Muscle of leg (tissue), 11 donors: ENCODE results near the gene KCNC2. TPM values are rescaled to one million over a fixed set of nuclear protein-coding genes. Genes with fewer than 3 reads are reported as not detected.

Source experiments
- DNase-seq: peaks from one replicate; pipeline ENCODE4 v3.0.0; 2013
- H3K27ac ChIP-seq: one replicate; pipeline ENCODE4 v1.5.1; 2013; ENCODE audit warnings: mild to moderate bottlenecking, low read length, control low read depth
- H3K27me3 ChIP-seq: one replicate; pipeline ENCODE4 v1.6.1; 2013; ENCODE audit warnings: low read length; ENCODE audit not compliant: control insufficient read depth, insufficient read depth
- H3K36me3 ChIP-seq: one replicate; pipeline ENCODE4 v1.6.1; 2013; ENCODE audit warnings: low read length; ENCODE audit not compliant: control insufficient read depth, insufficient read depth
- H3K4me1 ChIP-seq: one replicate; pipeline ENCODE4 v1.6.1; 2013; ENCODE audit warnings: low read length; ENCODE audit not compliant: control insufficient read depth, insufficient read depth
- H3K4me3 ChIP-seq: one replicate; pipeline ENCODE4 v1.5.1; 2013; ENCODE audit warnings: low read length, control low read depth
- H3K9me3 ChIP-seq: replicated peaks from 2 replicates; pipeline ENCODE4 v1.6.1; 2013; ENCODE audit warnings: low read depth, low read length; ENCODE audit not compliant: control insufficient read depth
- WGBS: methylation state at CpG from one replicate; pipeline ENCODE4 v1.1.5; 2013; ENCODE audit warnings: missing lambda C conversion rate; ENCODE audit not compliant: insufficient coverage; 5-methylcytosine and 5-hydroxymethylcytosine counted together
- polyA plus RNA-seq, 8 donors: library from polyadenylated mRNA; unstranded; fragments of 120-200 nt; gene quantifications; one replicate each; pipeline versions ENCODE4 v1.2.1 to v1.2.3, GENCODE V29; 2013; ENCODE audit warnings: inconsistent platforms in 1 of 8, low replicate concordance in 1 of 8; ENCODE audit not compliant: insufficient read length in 8 of 8, insufficient read depth in 1 of 8
- total RNA-seq: library from RNA; stranded (reverse); fragments of 120-200 nt; gene quantifications from one replicate; pipeline ENCODE4 v1.2.4, GENCODE V29; 2013

KCNC2 gene
- total and polyA plus RNA-seq, 9 donors = 0.21 to 0.91 (median 0.36) TPM

GRCh38 chr12:75170640-75171185 lies 38.9 kb downstream of the KCNC2 start:
- 58% methylated on average over 3 of the region's 4 CpGs for WGBS

GRCh38 chr12:75162845-75163244 lies 46.8 kb downstream of the KCNC2 start:
- Histone ChIP-seq H3K9me3 (no peaks in the 10 kb centered on the region), H3K27me3 (no peaks in the 10 kb centered on the region), H3K36me3 (no peaks in the 10 kb centered on the region), H3K4me3 (no peak overlapping the region), H3K4me1 (no peaks in the 10 kb centered on the region), H3K27ac (no peak overlapping the region)
- WGBS = 54% methylated on average over 3 of the region's 4 CpGs
- no peak for DNase-seq

More at GRCh38 chr12:75170640-75171185, 38.9 kb downstream of the KCNC2 start:
- peak; percentile 23 for DNase-seq
- Histone ChIP-seq H3K27me3 (no peaks in the 10 kb centered on the region), H3K9me3 (no peaks in the 10 kb centered on the region), H3K4me3 (no peak overlapping the region), H3K27ac (no peak overlapping the region), H3K36me3 (no peaks in the 10 kb centered on the region), H3K4me1 (no peaks in the 10 kb centered on the region)

- Histone ChIP-seq H3K4me1 (no peaks in the 10 kb centered on the region), H3K27me3 (no peaks in the 10 kb centered on the region), H3K27ac (no peak overlapping the region), H3K9me3 (no peaks in the 10 kb centered on the region), H3K4me3 (no peak overlapping the region), H3K36me3 (no peaks in the 10 kb centered on the region)
- DNase-seq = no peak
- 0% methylated on average over 1 of the region's 1 CpG for WGBS
These were observed 48.2 kb downstream of the KCNC2 start for GRCh38 chr12:75161488-75161887.

GRCh38 chr12:75157385-75157784 lies 52.3 kb downstream of the KCNC2 start:
- Histone ChIP-seq H3K4me3 (no peak overlapping the region), H3K27ac (no peak overlapping the region), H3K9me3 (no peaks in the 10 kb centered on the region), H3K27me3 (no peaks in the 10 kb centered on the region), H3K36me3 (no peaks in the 10 kb centered on the region), H3K4me1 (no peaks in the 10 kb centered on the region)
- no CpG with 5 or more reads among the region's 1 CpG for WGBS
- DNase-seq = no peak

GRCh38 chr12:75155962-75156361 lies 53.7 kb downstream of the KCNC2 start:
- no peak overlapping the region for H3K4me3 ChIP-seq
- WGBS = no CpG with 5 or more reads among the region's 2 CpGs

GRCh38 chr12:75154388-75154787 lies 55.3 kb downstream of the KCNC2 start:
- Histone ChIP-seq H3K4me1 (no peaks in the 10 kb centered on the region), H3K4me3 (no peak overlapping the region), H3K9me3 (no peaks in the 10 kb centered on the region), H3K36me3 (no peaks in the 10 kb centered on the region), H3K27ac (no peak overlapping the region), H3K27me3 (no peaks in the 10 kb centered on the region)
- WGBS = 100% methylated on average over 1 of the region's 1 CpG
- no peak for DNase-seq

More at GRCh38 chr12:75155962-75156361, 53.7 kb downstream of the KCNC2 start:
- Histone ChIP-seq H3K4me1 (no peaks in the 10 kb centered on the region), H3K27me3 (no peaks in the 10 kb centered on the region), H3K9me3 (no peaks in the 10 kb centered on the region), H3K27ac (no peak overlapping the region), H3K36me3 (no peaks in the 10 kb centered on the region)
- DNase-seq = no peak

GRCh38 chr12:75139196-75139595 lies 70.4 kb downstream of the KCNC2 start:
- Histone ChIP-seq H3K4me3 (no peak overlapping the region), H3K27me3 (no peaks in the 10 kb centered on the region), H3K27ac (no peak overlapping the region), H3K4me1 (no peaks in the 10 kb centered on the region), H3K9me3 (no peaks in the 10 kb centered on the region), H3K36me3 (no peaks in the 10 kb centered on the region)
- peak; percentile 3 for DNase-seq
- WGBS = no CpG with 5 or more reads among the region's 5 CpGs

- H3K27ac ChIP-seq = no peak overlapping the region
- H3K9me3 ChIP-seq = no peaks in the 10 kb centered on the region
- H3K27me3 ChIP-seq = no peaks in the 10 kb centered on the region
- H3K4me3 ChIP-seq = no peak overlapping the region
- no peaks in the 10 kb centered on the region for H3K4me1 ChIP-seq
- no peak for DNase-seq
- no peaks in the 10 kb centered on the region for H3K36me3 ChIP-seq
These were observed 71.7 kb downstream of the KCNC2 start for GRCh38 chr12:75137896-75138295.

- Histone ChIP-seq H3K4me3 (no peak overlapping the region), H3K27me3 (no peaks in the 10 kb centered on the region), H3K9me3 (no peaks in the 10 kb centered on the region), H3K36me3 (no peaks in the 10 kb centered on the region), H3K4me1 (no peaks in the 10 kb centered on the region), H3K27ac (no peak overlapping the region)
- no CpG with 5 or more reads among the region's 1 CpG for WGBS
- no peak for DNase-seq
These were observed 74.6 kb downstream of the KCNC2 start for GRCh38 chr12:75135026-75135425.

GRCh38 chr12:75130811-75131210 lies 78.8 kb downstream of the KCNC2 start:
- H3K4me1 ChIP-seq = no peaks in the 10 kb centered on the region
- no peak for DNase-seq
- H3K4me3 ChIP-seq = no peak overlapping the region
- no peaks in the 10 kb centered on the region for H3K9me3 ChIP-seq
- no peak overlapping the region for H3K27ac ChIP-seq
- no peaks in the 10 kb centered on the region for H3K27me3 ChIP-seq
- no peaks in the 10 kb centered on the region for H3K36me3 ChIP-seq
- no CpG with 5 or more reads among the region's 3 CpGs for WGBS

GRCh38 chr12:75129275-75129674 lies 80.4 kb downstream of the KCNC2 start:
- no peaks in the 10 kb centered on the region for H3K27me3 ChIP-seq
- WGBS = no CpG with 5 or more reads among the region's 2 CpGs
- no peak overlapping the region for H3K27ac ChIP-seq
- no peak overlapping the region for H3K4me3 ChIP-seq
- no peaks in the 10 kb centered on the region for H3K36me3 ChIP-seq
- H3K9me3 ChIP-seq = no peaks in the 10 kb centered on the region
- no peaks in the 10 kb centered on the region for H3K4me1 ChIP-seq
- no peak for DNase-seq
